ENCODE data around the gene P2RY14.
"Not testable (repeated sequence)": the region's sequence is repeated elsewhere in the genome, so short reads cannot be mapped to it uniquely, and the experiment has no call there.

Gene P2RY14

DNA sequence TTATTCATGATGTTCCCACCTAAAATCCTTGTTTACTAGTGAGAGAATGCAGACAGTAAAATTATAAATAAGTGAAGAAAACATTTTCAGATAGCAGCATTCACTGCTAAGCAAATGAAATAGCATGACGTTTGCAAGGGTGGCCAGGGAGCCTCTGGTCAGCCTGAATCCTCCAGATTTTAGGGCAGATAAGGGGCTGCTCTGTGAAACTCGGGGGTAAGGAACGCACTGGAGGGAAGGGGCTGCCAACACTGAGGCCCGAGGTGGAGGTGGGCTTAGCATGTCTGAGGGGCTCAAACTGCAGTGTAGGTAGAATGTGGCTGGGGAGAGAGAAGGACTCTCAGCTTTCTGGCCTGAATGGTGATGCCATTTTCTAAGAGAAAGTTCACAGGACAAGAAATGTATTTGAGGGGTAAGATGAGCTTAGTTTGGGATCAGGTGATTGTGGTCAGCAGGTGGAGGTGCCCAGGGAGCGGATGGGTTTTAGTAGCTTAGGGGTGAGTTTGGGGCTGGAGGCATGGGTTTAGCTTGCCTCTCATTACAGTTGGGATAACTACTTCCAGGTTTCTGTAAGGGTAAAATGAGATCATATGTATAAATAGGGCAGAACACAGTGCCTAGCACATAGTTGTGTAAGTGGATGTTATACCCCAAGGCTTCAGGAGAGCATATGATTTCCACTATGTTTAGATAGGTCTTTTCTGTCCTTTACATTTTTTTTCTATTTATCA, 95.8 kb downstream of the P2RY14 start:
- DNase-seq (ENCODE audit: low spot score) = no peak

DNA sequence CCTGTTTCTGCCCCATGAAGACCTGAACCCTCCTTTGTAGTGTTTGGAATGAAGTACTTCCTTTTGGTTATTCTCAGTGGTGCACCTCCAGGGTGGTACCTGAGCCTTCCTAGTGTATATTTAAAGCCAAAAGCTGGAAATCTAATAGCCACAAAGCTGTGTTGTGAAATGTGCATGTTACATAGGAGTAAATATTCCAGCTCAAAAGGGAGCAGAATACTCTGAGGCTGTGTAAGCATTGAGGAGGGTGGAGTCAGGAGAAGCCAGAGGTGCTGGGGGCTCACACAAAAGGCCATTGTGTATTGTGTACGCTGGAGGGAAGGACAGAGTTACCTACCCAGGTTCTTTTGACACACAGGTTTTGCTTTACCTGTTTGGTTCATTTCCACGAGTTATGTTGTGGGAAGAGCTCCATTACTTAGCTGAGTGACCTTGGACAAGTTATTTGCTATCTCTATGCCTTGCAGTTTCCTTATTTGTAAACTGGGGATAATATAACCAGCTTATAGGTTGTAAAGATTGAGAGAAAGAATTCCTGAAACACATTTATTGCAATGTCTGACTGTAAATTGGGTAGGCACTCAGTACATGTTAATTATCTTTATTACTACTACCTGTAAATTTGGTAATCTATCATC, 100.0 kb downstream of the P2RY14 start:
- no peak for DNase-seq (ENCODE audit: low spot score)

DNA sequence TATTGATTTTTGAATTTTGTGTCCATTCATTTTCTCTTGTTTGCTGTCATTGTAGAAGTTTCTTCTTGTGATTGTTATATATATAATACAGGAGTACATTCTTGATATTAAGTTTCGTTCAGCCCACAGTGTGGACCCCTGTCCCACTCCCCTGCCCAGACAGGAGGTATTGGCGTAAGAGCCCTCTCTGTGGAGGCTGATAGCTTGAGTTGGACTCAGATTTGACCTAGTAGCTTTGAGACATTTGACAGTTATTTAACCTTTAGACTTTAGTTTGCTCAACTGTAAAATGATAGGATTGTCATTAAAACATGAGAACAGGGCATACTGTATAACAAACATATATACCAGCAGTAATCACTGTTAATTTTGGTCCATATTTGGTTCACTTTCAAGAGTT, 102.4 kb downstream of the P2RY14 start:
- DNase-seq (ENCODE audit: low spot score) = no peak

DNA sequence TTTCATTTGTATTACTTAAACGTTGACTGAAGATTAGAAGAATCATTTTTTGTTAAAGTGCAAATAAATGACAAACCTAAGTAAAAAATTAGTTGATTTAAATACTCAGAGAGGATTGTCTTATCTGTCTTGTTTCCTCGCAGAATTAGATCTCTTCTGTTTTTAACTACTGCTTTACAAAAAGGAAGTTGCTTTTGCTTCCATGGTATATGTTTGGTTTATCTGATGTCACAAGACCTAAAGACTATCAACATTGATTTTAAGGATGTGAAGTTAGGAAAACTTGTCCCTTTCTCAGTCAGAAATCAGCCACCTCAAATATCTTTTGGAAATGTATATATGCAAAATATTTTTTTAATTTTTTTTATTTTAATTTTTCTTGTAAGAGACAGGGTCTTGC, 104.0 kb downstream of the P2RY14 start:
- no peak for DNase-seq (ENCODE audit: low spot score)

DNA sequence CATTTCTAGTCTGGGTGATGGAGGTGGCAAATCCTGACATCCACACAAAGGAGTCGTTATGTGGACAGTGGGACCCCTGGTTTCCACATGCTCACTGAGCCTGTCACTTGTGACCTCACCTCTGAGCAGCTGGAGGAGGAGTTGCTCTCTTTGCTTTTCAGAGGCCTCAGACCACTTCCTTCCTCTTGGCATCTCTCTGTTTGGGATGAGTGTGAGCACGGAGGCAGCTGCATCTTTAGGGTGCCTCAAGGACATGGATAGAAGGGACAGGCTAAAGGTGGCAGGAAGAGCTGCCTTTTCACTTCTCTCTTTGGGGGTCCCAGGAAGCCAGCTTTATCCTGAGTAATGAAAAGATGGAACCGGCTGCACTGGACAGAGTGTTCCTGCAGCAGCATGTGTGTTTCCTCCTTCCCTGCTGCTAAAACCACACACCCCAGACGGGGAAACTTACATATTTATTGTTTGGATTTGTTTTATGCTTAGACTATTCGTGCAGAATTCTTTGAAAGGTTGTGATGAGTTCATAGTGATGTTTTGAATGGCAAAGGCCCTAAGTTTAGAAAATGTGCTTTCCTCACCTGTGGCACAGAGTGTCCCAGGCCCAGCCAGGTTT, 107.1 kb downstream of the P2RY14 start:
- no peak for DNase-seq (ENCODE audit: low spot score)

DNA sequence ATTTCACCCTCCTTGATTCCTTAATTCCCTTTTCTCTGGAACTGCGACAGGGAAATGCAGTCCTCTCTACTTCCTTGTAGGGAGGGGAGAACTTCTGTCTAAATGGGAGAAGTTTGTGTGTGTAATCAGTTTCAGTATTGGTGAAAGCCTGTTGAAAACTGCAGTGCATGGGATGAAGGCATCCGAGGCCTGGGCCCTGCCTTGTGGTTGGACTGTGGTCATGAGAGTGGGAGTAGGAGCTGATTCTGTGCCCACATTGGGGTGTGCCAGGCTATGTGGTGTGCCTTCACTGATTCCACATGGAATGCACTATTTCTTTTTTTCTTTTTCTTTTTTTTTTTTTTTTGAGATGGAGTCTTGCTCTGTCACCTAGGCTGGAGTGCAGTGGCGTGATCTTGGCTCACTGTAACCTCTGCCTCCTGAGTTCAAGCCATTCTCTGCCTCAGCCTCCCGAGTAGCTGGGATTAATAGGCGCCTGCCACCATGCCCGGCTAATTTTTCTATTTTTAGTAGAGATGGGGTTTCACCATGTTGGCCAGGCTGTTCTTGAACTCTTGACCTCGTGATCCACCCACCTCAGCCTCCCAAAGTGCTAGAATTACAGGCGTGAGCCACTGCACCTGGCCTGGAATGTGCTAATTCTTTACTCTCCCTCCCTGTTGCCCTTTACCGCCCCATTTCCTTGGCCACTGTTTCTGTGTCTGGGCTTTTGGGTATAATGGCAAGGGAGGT, 108.2 kb downstream of the P2RY14 start:
- not testable (repeated sequence) for DNase-seq (ENCODE audit: low spot score)

DNA sequence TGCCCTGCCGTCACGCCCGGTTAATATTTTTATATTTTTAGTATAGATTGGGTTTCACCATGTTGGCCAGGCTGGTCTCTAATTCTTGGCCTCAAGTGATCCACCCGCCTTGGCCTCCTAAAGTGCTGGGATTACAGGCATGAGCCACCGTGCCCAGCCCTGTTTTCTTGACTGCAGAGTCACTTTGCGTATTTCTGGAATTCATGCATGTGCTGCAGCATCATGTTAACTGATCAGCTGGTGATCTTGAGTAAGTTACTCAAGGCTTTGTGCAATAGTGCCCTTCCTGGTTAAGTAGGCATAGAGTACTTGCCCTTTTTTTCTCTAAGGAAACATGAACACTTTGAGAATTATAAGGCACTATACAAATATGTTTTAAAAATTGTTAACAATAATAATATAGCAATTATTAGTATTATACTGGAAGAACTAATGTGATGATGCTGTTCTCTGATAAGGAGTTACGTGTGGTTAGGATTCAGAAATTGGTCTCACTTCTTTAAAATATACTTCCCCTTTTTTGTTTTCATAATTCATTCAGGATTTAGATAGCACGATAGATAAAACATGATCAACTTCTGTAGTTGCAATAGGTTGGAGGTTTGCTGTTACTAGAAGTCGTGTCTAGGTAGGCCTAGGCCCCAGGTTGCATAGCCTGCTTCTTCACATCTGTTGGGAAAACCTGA, 108.9 kb downstream of the P2RY14 start:
- no peak for DNase-seq (ENCODE audit: low spot score)

DNA sequence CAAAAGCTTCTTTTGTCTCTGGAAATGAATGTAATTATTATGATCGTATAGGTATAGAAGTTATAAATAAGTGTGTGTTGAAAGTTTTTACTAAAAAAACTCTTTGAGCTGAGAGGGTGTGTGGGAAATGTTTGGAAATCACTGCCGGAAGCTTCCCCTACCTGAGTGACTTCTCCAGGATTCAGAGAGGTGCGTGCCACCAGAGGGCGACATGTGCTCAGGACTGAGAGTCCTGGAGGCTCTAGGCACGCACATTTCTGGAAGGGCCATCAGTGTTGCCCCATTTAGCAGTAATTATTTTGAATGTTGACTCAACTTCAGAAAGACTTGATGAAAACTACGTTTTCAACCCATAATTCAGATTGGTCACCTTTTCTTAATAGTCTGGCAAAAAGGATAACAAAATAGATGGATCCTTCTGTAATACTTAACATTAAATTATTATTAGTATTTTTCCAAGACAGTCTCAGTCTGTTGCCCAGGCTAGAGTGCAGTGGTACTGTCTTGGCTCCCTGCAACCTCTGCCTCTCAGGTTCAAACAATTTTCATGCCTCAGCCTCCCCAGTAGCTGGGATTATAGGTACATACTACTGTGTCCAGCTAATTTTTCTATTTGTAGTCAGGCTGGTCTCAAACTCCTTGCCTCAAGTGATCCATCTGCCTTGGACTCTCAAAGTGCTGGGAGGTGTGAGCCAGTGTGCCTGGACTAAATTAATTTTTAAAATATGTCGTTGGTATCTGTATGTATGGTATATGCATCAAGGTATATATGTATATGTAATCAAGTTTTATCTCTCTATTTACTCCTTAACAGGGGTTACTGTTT, 109.9 kb downstream of the P2RY14 start:
- peak; percentile 37 for DNase-seq (ENCODE audit: low spot score)

DNA sequence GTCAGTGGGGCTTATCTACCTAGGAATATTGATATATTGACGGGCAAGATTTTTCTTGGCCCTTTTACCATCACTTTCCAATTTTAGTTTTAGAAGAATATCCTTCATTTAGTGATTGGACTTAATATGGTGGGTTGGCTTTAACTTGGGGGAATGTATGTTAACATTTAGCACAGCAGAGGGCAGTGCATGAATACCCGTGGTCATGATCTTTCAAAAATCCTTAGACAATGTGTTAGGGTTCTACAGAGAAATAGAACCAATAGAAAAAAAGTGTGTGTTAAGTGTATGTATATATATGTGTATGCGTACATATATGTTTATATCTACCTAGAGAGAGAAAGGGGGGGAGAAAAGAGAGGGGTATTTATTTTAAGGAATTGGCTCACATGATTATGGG, 112.2 kb downstream of the P2RY14 start:
- DNase-seq (ENCODE audit: low spot score) = no peak

DNA sequence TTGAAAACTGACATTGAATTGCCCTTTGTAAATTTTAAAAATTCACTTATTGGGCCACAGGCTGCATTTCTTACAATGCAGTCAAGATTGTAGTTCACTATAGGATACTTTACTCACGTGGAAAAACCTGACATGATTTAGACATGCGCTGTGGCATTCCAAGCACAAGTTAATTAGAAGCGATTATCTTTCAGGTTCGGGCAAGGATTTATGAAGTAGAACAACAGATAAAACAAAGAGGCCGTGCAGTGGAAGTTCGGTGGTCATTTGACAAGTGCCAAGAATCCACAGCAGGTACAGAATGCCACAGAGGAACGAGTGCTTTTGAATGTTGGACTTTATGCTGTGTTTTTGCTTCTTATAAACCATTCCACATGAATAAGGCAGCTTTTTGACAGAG, 113.1 kb downstream of the P2RY14 start:
- DNase-seq (ENCODE audit: low spot score) = no peak
